Lung (tissue), 12 donors: ENCODE data around the gene FAAP100. TPM values are rescaled to one million over a fixed set of nuclear protein-coding genes. Genes with fewer than 3 reads are reported as not detected.
"Not testable (repeated sequence)": the region's sequence is repeated elsewhere in the genome, so short reads cannot be mapped to it uniquely, and the experiment has no call there.

ENCODE experiments used
- ATAC-seq: fragments of 200-7000 bp; cut with Tn5 transposase; one replicate; pipeline ENCODE4 v1.9.1; 2020; ENCODE audit warnings: moderate number of reproducible peaks; ENCODE audit not compliant: insufficient read depth, low FRiP score
- DNase-seq, 3 donors: peaks; one replicate each; pipeline ENCODE4 v3.0.0-alpha.2; 2013 to 2017
- H3K27ac ChIP-seq, 2 donors: one replicate each; pipeline ENCODE4 v1.5.1; 2013; ENCODE audit warnings: mild to moderate bottlenecking in 2 of 2, moderate library complexity in 2 of 2, control low read depth in 1 of 2, inconsistent platforms in 1 of 2, low read depth in 1 of 2, low read length in 1 of 2
- H3K27me3 ChIP-seq, 3 donors: one replicate each; pipeline ENCODE4 v1.5.1; 2013; ENCODE audit warnings: low read length in 2 of 3; ENCODE audit not compliant: control insufficient read depth in 3 of 3, insufficient read depth in 3 of 3
- H3K36me3 ChIP-seq, 4 donors: one replicate each; pipeline ENCODE4 v1.5.1; 2013; ENCODE audit warnings: low read length in 4 of 4, mild to moderate bottlenecking in 1 of 4, moderate library complexity in 1 of 4; ENCODE audit not compliant: control insufficient read depth in 4 of 4, insufficient read depth in 4 of 4
- H3K4me1 ChIP-seq, 5 donors: one replicate each; pipeline ENCODE4 v1.5.1; 2013; ENCODE audit warnings: low read length in 5 of 5, mild to moderate bottlenecking in 2 of 5, moderate library complexity in 1 of 5; ENCODE audit not compliant: control insufficient read depth in 5 of 5, insufficient read depth in 5 of 5
- H3K4me3 ChIP-seq: one replicate; pipeline ENCODE4 v1.5.1; 2013; ENCODE audit warnings: mild to moderate bottlenecking, control low read depth, moderate library complexity
- H3K9ac ChIP-seq, 2 donors: one replicate each; pipeline ENCODE4 v1.5.1; 2013; ENCODE audit warnings: low read length in 2 of 2, control low read depth in 1 of 2; ENCODE audit not compliant: insufficient read depth in 1 of 2
- H3K9me3 ChIP-seq, 4 donors: one replicate each; pipeline ENCODE4 v1.5.1; 2013; ENCODE audit warnings: low read length in 3 of 4, mild to moderate bottlenecking in 1 of 4, moderate library complexity in 1 of 4; ENCODE audit not compliant: control insufficient read depth in 4 of 4, insufficient read depth in 3 of 4
- CTCF ChIP-seq: IDR thresholded peaks from 2 replicates; pipeline ENCODE4 v1.5.1; 2012; ENCODE audit warnings: mild to moderate bottlenecking; ENCODE audit errors: control extremely low read depth, extremely low read depth
- WGBS, 2 donors: extraction: QIAGEN DNeasy Blood & Tissue Kit; methylation state at CpG; one replicate each; pipeline ENCODE4 v1.1.7; 2013; 5-methylcytosine and 5-hydroxymethylcytosine counted together
- polyA plus RNA-seq, 2 donors: library from polyadenylated mRNA; stranded (reverse); fragments of 200-250 nt; gene quantifications; one replicate each; pipeline ENCODE4 v1.2.1, GENCODE V29; 2013
- total RNA-seq, 2 donors: library from RNA; depleted of rRNA in 1 of 2; stranded (reverse); fragments of >200 nt in 1 of 2; gene quantifications; one replicate each; pipeline ENCODE4 v1.2.1, GENCODE V29; 2014 to 2021
- donor health status: control.
- donor health status: control.
- donor health status: Bipolar disorder and iron deficiency.
- donor health status: healthy.
- donor health status: DM: yes; HTN: yes; CAD: no.

Gene FAAP100
- total and polyA plus RNA-seq, 4 donors: 20.8 to 34.4 (median 25.4) TPM

DNA sequence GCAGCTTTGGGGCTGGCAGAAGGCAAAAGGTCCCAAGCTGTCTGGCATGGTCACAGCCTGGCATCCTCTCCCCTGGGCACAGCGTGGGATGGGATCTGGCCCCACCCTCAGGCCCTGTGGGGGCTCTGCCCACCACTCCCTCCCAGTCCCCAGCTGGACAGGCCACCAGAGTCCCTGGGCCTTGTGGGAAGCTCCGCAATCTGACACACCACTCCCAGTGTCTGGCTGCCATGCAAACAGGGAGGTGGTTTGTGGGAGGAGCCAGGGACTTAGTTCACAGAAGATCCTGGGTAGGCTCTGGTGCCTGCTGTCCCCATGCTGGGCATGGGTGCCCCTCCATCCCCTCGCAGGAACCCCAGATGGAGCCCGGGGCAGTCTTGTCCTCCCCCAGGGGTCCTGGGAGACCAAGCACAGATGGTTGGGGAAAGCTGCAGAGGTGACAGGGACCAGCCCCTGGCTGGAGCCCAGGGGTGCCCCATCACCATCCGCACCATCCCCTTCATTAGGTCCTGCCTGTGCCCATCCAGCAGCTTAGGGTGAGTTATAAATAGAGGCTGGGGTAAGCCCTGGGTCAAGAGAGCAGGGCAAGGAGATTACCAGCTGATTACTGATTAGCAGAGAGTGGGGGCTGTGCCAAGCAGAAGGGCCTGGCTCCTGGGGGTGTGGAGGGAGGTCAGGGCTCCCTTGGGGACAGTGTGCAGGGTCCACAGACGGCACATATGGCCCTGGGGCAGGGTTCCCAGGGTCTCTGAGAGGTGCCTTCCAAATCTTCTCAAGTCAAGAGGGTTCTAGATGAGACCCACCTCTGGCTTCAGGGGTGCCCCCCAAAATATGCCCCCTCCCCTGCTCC lies 17.8 kb downstream of the FAAP100 start:
- WGBS, 2 donors: 60 to 71% methylated on average over 6 of the region's 6 CpGs
- peaks cover 0 to 4% (median 0%) of the 10 kb centered on the region in 4 donors for H3K9me3 ChIP-seq
- H3K4me3 ChIP-seq: no peak overlapping the region
- H3K9ac ChIP-seq: no peak overlapping the region
- ATAC-seq (no peak), DNase-seq (no peak)
- TF ChIP-seq CTCF: no peak
- peaks cover 0 to 17% (median 12%) of the 10 kb centered on the region in 3 donors for H3K27me3 ChIP-seq
- no peak overlapping the region for H3K27ac ChIP-seq
- H3K36me3 ChIP-seq: peaks cover 0 to 7% (median 0%) of the 10 kb centered on the region in 4 donors
- H3K4me1 ChIP-seq: peaks cover 0 to 8% (median 6%) of the 10 kb centered on the region in 5 donors

DNA sequence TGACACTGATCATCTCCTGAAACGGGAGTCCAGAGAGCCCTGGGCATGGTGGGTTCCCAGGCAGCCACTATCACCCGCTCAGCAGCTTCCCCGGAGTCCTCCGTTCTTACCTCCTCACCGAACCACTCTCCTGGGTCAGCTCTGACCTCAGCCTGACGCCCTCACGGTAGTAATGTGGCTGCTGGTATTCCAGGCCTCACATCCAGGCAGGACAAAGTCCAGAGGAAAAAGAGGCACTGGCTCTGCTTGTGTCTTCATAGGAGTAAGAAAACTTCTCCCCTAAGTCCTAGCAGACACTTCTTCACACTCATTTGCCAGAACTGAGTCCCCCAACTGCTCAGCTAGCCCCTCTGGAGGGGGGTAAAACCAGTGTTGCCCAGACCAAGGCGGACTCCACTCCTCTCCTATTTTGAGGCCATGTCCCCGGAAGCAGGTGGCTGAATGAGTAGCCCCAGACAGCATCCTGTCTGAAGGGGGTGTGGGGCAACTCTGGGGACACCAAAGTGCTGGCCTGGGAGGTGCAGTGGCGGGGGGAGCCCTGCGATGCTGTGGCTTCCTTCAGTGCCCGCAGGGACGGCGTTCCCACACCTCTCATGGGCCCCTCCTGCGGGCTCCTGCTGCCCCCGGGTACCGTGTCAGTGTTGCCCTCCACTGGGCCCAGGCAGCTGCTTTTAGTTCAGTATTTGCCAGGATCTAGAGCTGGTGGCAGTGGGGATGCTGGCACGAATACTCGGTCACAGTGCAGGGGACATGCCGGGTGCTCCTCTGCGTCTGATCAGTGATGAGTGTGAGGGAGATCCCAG lies 18.6 kb downstream of the FAAP100 start:
- no peak for TF ChIP-seq CTCF
- DNase-seq: no peak
- Histone ChIP-seq H3K9ac (no peak overlapping the region), H3K36me3 (peaks cover 0 to 4% (median 0%) of the 10 kb centered on the region in 4 donors), H3K9me3 (peaks cover 0 to 4% (median 0%) of the 10 kb centered on the region in 4 donors), H3K27me3 (peaks cover 0 to 18% (median 17%) of the 10 kb centered on the region in 3 donors), H3K4me3 (no peak overlapping the region), H3K27ac (no peak overlapping the region), H3K4me1 (peaks cover 0 to 8% (median 6%) of the 10 kb centered on the region in 5 donors)
- WGBS, 2 donors: 52 to 62% methylated on average over 21 of the region's 21 CpGs
- no peak for ATAC-seq

DNA sequence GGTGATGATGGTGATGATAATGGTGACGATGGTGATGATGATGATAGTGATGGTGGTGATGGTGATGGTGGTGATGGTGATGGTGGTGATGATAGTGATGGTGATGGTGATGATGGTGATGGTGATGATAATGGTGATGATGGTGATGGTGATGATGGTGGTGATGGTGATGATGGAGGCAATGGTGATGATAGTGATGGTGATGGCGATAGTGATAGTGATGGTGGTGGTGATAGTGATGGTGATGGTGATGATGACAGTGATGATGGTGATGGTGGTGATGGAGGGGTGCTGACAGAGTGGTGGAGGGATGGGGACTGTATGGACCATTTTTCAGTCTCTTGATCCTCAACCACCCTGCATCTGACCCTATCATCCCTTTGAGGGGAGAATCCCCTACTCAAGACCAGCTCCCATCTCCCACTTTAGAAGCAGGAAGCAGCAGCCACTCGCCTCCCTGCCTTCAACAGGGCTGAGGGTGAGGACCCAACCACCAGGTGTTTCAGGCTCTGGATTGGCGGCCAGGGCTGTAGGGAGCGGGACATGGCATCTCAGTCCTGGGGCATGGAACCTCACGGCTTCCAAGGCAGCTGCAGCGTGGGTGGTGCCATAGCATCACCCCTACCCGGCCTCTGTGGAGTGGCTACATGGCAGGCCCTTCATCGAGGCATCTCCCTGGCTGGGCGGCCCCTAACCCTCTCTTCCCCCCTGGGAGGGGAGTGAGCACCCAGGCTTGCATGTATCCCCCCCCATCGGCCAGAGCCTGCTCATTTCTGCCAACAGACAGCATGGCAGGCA lies 19.5 kb downstream of the FAAP100 start:
- Histone ChIP-seq H3K9me3 (peaks cover 0 to 2% (median 0%) of the 10 kb centered on the region in 4 donors), H3K4me1 (peaks cover 0 to 10% (median 6%) of the 10 kb centered on the region in 5 donors), H3K27ac (no peak overlapping the region), H3K27me3 (peaks cover 0 to 22% (median 21%) of the 10 kb centered on the region in 3 donors), H3K9ac (no peak overlapping the region), H3K36me3 (no peaks in the 10 kb centered on the region), H3K4me3 (no peak overlapping the region)
- WGBS, 2 donors: 94% methylated on average over 11 of the region's 11 CpGs
- ATAC-seq (no peak), DNase-seq (no peak)
- TF ChIP-seq CTCF: no peak

GRCh38 chr17:81531998-81532404 lies 20.2 kb downstream of the FAAP100 start:
- H3K9me3 ChIP-seq, H3K36me3 ChIP-seq, H3K27ac ChIP-seq, H3K4me3 ChIP-seq, H3K4me1 ChIP-seq, ATAC-seq, DNase-seq, H3K9ac ChIP-seq: not testable (repeated sequence)
- H3K27me3 ChIP-seq: peaks cover 0 to 26% (median 19%) of the 10 kb centered on the region in 3 donors
- 95 to 96% methylated on average over 3 of the region's 3 CpGs for WGBS, 2 donors

DNA sequence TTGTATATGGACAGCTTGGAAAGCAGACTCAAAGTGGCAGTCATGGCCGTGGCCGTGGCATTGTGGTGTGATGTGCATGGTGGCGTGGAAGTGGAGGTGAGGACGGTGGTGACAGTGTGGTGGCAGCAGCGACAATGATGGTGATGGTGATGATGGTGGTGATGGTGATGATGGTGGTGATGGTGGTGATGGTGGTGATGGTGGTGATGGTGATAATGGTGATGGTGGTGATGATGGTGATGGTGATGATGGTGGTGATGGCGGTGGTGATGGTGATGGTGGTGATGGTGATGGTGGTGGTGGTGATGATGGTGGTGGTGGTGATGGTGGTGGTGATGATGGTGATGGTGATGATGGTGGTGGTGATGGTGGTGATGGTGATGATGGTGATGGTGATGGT lies 21.1 kb downstream of the FAAP100 start:
- not testable (repeated sequence) for ATAC-seq

More for the DNA sequence above, 21.1 kb downstream of the FAAP100 start:
- not testable (repeated sequence) for H3K9me3 ChIP-seq, H3K4me3 ChIP-seq, H3K4me1 ChIP-seq, DNase-seq, H3K27ac ChIP-seq, H3K9ac ChIP-seq, H3K36me3 ChIP-seq
- WGBS, 2 donors: 81 to 82% methylated on average over 6 of the region's 6 CpGs
- peaks cover 0 to 25% (median 16%) of the 10 kb centered on the region in 3 donors for H3K27me3 ChIP-seq
